H9 (cell line): ENCODE measurements around the gene DOCK7. TPM values are rescaled to one million over a fixed set of nuclear protein-coding genes. Genes with fewer than 3 reads are reported as not detected.

Experiments used
- DNase-seq: peaks from one replicate; pipeline ENCODE4 v3.0.0-alpha.2; 2017
- H2AFZ ChIP-seq: one replicate; pipeline ENCODE4 v1.6.1; 2013; ENCODE audit warnings: mild to moderate bottlenecking, low read length, control low read depth, moderate library complexity
- H2AK5ac ChIP-seq: 2 replicates; pipeline ENCODE4 v1.6.1; 2013; ENCODE audit warnings: low read length, control low read depth, mixed read lengths; ENCODE audit not compliant: insufficient read length
- H2BK120ac ChIP-seq: one replicate; pipeline ENCODE4 v1.6.1; 2013; ENCODE audit warnings: low read depth, mild to moderate bottlenecking, low read length, control low read depth, inconsistent platforms; ENCODE audit not compliant: poor library complexity, severe bottlenecking
- H2BK12ac ChIP-seq: 2 replicates; pipeline ENCODE4 v1.6.1; 2013; ENCODE audit warnings: low read length, control low read depth, mixed read lengths, low read depth; ENCODE audit not compliant: insufficient read length
- H2BK15ac ChIP-seq: 2 replicates; pipeline ENCODE4 v1.6.1; 2013; ENCODE audit warnings: low read depth, low read length, control low read depth
- H2BK20ac ChIP-seq: one replicate; pipeline ENCODE4 v1.6.1; 2013; ENCODE audit warnings: low read depth, mild to moderate bottlenecking, low read length, control low read depth, inconsistent platforms; ENCODE audit not compliant: poor library complexity, severe bottlenecking
- H2BK5ac ChIP-seq: 2 replicates; pipeline ENCODE4 v1.6.1; 2013; ENCODE audit warnings: low read length, control low read depth, mixed read lengths; ENCODE audit not compliant: insufficient read length
- H3K14ac ChIP-seq: 2 replicates; pipeline ENCODE4 v1.6.1; 2013; ENCODE audit warnings: low read length, control low read depth; ENCODE audit not compliant: insufficient read depth
- H3K18ac ChIP-seq: 2 replicates; pipeline ENCODE4 v1.6.1; 2013; ENCODE audit warnings: low read depth, mild to moderate bottlenecking, mixed read lengths, low read length, control low read depth; ENCODE audit not compliant: insufficient read length
- H3K23ac ChIP-seq: 2 replicates; pipeline ENCODE4 v1.6.1; 2013; ENCODE audit warnings: low read length, control low read depth, mixed read lengths, low read depth; ENCODE audit not compliant: insufficient read length
- H3K23me2 ChIP-seq: 2 replicates; pipeline ENCODE4 v1.6.1; 2013; ENCODE audit warnings: low read depth, mild to moderate bottlenecking, mixed read lengths, low read length, control low read depth; ENCODE audit not compliant: insufficient read length, poor library complexity, severe bottlenecking
- H3K27ac ChIP-seq: 2 replicates; pipeline ENCODE4 v1.5.1; 2013; ENCODE audit warnings: low read length, control low read depth, mixed read lengths, low read depth; ENCODE audit not compliant: insufficient read length
- H3K27me3 ChIP-seq: 2 replicates; pipeline ENCODE4 v1.6.1; 2013; ENCODE audit warnings: low read length, control low read depth, inconsistent platforms; ENCODE audit not compliant: insufficient read depth
- H3K4ac ChIP-seq: 2 replicates; pipeline ENCODE4 v1.6.1; 2013; ENCODE audit warnings: low read depth, mild to moderate bottlenecking, control low read depth, inconsistent platforms, low read length, moderate library complexity
- H3K4me1 ChIP-seq: 2 replicates; pipeline ENCODE4 v1.6.1; 2013; ENCODE audit warnings: low read length, control low read depth, inconsistent platforms; ENCODE audit not compliant: insufficient read depth
- H3K4me2 ChIP-seq: 2 replicates; pipeline ENCODE4 v1.6.1; 2013; ENCODE audit warnings: low read length, control low read depth, mixed read lengths; ENCODE audit not compliant: insufficient read length, insufficient read depth
- H3K56ac ChIP-seq: 2 replicates; pipeline ENCODE4 v1.6.1; 2013; ENCODE audit warnings: low read depth, mild to moderate bottlenecking, mixed read lengths, low read length, control low read depth; ENCODE audit not compliant: insufficient read length
- H3K79me1 ChIP-seq: 2 replicates; pipeline ENCODE4 v1.6.1; 2013; ENCODE audit warnings: low read depth, mild to moderate bottlenecking, moderate library complexity, low read length, control low read depth, inconsistent platforms; ENCODE audit not compliant: insufficient read depth, poor library complexity, severe bottlenecking
- H3K79me2 ChIP-seq: 2 replicates; pipeline ENCODE4 v1.6.1; 2013; ENCODE audit warnings: low read length, control low read depth, inconsistent platforms; ENCODE audit not compliant: insufficient read depth
- H3K9ac ChIP-seq: 2 replicates; pipeline ENCODE4 v1.6.1; 2013; ENCODE audit warnings: low read length, control low read depth, mixed read lengths; ENCODE audit not compliant: insufficient read length; ENCODE audit errors: extremely low read depth
- H3K9me3 ChIP-seq: one replicate; pipeline ENCODE4 v1.6.1; 2013; ENCODE audit warnings: low read depth, low read length, inconsistent platforms; ENCODE audit not compliant: control insufficient read depth
- H3T11ph ChIP-seq: one replicate; pipeline ENCODE4 v1.6.1; 2013; ENCODE audit warnings: mild to moderate bottlenecking, low read length, control low read depth, inconsistent platforms
- H4K20me1 ChIP-seq: one replicate; pipeline ENCODE4 v1.6.1; 2013; ENCODE audit not compliant: control insufficient read depth, insufficient read length, insufficient read depth
- H4K5ac ChIP-seq: 2 replicates; pipeline ENCODE4 v1.6.1; 2013; ENCODE audit warnings: low read depth, mild to moderate bottlenecking, mixed read lengths, low read length, control low read depth; ENCODE audit not compliant: insufficient read length
- H4K8ac ChIP-seq: replicated peaks from 2 replicates; pipeline ENCODE4 v1.6.1; 2013; ENCODE audit warnings: low read length, control low read depth, mixed read lengths, low read depth; ENCODE audit not compliant: insufficient read length
- H4K91ac ChIP-seq: 2 replicates; pipeline ENCODE4 v1.6.1; 2013; ENCODE audit warnings: low read depth, mild to moderate bottlenecking, moderate library complexity, mixed read lengths, low read length, control low read depth; ENCODE audit not compliant: insufficient read length
- H3K27ac Mint-ChIP-seq, 3 experiments: 2 replicates in 2 of 3; 3 replicates in 1 of 3; pipeline ENCODE4 v1.8.0; 2020 to 2021; ENCODE audit warnings: mixed read lengths in 3 of 3, mild to moderate bottlenecking in 1 of 3, moderate library complexity in 1 of 3
- H3K27me3 Mint-ChIP-seq: 2 replicates; pipeline ENCODE4 v1.8.0; 2021; ENCODE audit warnings: low read depth, mild to moderate bottlenecking, moderate library complexity, mixed read lengths
- H3K36me3 Mint-ChIP-seq, 3 experiments: 2 replicates in 2 of 3; 3 replicates in 1 of 3; pipeline ENCODE4 v1.8.0; 2020 to 2021; ENCODE audit warnings: low read depth in 3 of 3, mixed read lengths in 3 of 3; ENCODE audit not compliant: insufficient read depth in 1 of 3
- H3K4me1 Mint-ChIP-seq, 2 experiments: 2 replicates each; pipeline ENCODE4 v1.8.0; 2020; ENCODE audit warnings: mixed read lengths in 2 of 2
- H3K4me3 Mint-ChIP-seq, 2 experiments: 2 replicates in 1 of 2; 3 replicates in 1 of 2; pipeline ENCODE4 v1.8.0; 2020 to 2021; ENCODE audit warnings: mild to moderate bottlenecking in 2 of 2, mixed read lengths in 2 of 2, moderate library complexity in 1 of 2
- H3K9me3 Mint-ChIP-seq, 2 experiments: 2 replicates in 1 of 2; 3 replicates in 1 of 2; pipeline ENCODE4 v1.8.0; 2020; ENCODE audit warnings: mild to moderate bottlenecking in 2 of 2, mixed read lengths in 2 of 2, moderate library complexity in 1 of 2
- WGBS: extraction: QIAGEN DNeasy Blood & Tissue Kit; methylation state at CpG from one replicate; pipeline ENCODE4 v1.1.7; 2013; ENCODE audit warnings: missing lambda C conversion rate, low lambda C conversion rate, mixed read lengths; ENCODE audit not compliant: insufficient read length; ENCODE audit errors: extremely low coverage; 5-methylcytosine and 5-hydroxymethylcytosine counted together
- total RNA-seq: library from RNA; stranded (reverse); gene quantifications from 2 replicates; pipeline ENCODE4 v1.2.1, GENCODE V29; 2021
- TF ChIP-seq, protein P1 (sequence below): fragments of 200-600 bp; sonication (generic); conservative IDR thresholded peaks from 3 replicates; pipeline ENCODE4 v1.8.0; 2021; ENCODE audit warnings: antibody characterized with exemption, mild to moderate bottlenecking

DOCK7 gene
- total RNA-seq, 1 experiment from 2014 or later: 36.8 TPM

DNA sequence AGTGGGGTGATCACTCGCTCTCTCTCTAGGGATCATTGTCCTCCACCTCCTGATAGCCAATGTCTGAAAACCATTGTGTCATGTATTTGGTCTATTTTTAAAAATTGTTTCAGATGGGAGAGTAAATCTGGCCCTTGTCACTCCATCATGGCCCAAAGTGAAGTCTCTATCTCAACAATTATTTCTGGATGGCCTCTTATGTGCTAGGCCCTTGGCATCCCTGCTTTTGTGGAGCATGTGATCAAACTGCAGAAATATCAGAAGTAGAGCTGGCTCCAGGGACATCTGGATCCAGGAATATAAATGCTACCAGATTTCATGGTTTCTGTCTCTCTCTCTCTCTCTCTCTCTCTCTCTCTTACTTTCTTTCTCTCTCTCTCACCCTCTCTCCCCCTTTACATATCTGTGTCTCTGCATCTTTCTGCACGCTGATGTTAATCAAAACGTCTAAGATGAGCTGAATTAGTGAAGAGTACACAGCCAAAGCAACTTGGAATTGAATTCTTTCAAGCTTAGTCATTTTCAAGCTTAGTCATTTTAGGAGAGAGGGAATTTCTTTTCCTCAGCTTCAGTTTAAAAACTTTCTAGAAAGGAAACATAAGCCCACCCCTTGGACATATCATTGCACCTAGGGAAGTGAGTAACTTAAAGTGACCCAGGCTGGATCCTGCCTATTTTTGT lies 47.4 kb upstream of the DOCK7 start:
- no peak overlapping the region for H4K5ac ChIP-seq
- H3K56ac ChIP-seq: no peak overlapping the region
- H3K4ac ChIP-seq: no peak overlapping the region
- no peak overlapping the region for H2BK120ac ChIP-seq
- H3K27ac ChIP-seq: no peak overlapping the region
- H3T11ph ChIP-seq: no peak overlapping the region
- H2BK12ac ChIP-seq: no peak overlapping the region
- Mint-ChIP-seq H3K4me3 (no peak overlapping the region), H3K4me1 (peaks cover 6 to 9% of the 10 kb centered on the region in 2 experiments), H3K9me3 (peaks cover 4 to 7% of the 10 kb centered on the region in 2 experiments; a peak in 4 of 5 replicates), H3K36me3 (peaks cover 0 to 13% (median 5%) of the 10 kb centered on the region in 3 experiments; a peak in 5 of 7 replicates), H3K27ac (no peak overlapping the region; a peak in 1 of 7 replicates), H3K27me3 (peaks cover under 1% of the 10 kb centered on the region; the same call in 1 of the 2 replicates)
- no peak overlapping the region for H4K8ac ChIP-seq
- no peak overlapping the region for H2AFZ ChIP-seq
- no peaks in the 10 kb centered on the region for H3K23me2 ChIP-seq
- H3K9ac ChIP-seq: no peak overlapping the region
- H3K79me1 ChIP-seq: no peaks in the 10 kb centered on the region
- DNase-seq: no peak
- H3K4me2 ChIP-seq: no peak overlapping the region
- no peak overlapping the region for H3K18ac ChIP-seq
- no peak overlapping the region for H3K14ac ChIP-seq
- H3K27me3 ChIP-seq: no peaks in the 10 kb centered on the region
- H2AK5ac ChIP-seq: no peak overlapping the region
- no peaks in the 10 kb centered on the region for H3K4me1 ChIP-seq
- no peak overlapping the region for H3K23ac ChIP-seq
- WGBS: no CpG with 5 or more reads among the region's 3 CpGs
- H2BK15ac ChIP-seq: no peak overlapping the region
- no peak overlapping the region for H4K91ac ChIP-seq
- H2BK5ac ChIP-seq: no peak overlapping the region
- H4K20me1 ChIP-seq: no peaks in the 10 kb centered on the region
- TF ChIP-seq, protein P1, sequence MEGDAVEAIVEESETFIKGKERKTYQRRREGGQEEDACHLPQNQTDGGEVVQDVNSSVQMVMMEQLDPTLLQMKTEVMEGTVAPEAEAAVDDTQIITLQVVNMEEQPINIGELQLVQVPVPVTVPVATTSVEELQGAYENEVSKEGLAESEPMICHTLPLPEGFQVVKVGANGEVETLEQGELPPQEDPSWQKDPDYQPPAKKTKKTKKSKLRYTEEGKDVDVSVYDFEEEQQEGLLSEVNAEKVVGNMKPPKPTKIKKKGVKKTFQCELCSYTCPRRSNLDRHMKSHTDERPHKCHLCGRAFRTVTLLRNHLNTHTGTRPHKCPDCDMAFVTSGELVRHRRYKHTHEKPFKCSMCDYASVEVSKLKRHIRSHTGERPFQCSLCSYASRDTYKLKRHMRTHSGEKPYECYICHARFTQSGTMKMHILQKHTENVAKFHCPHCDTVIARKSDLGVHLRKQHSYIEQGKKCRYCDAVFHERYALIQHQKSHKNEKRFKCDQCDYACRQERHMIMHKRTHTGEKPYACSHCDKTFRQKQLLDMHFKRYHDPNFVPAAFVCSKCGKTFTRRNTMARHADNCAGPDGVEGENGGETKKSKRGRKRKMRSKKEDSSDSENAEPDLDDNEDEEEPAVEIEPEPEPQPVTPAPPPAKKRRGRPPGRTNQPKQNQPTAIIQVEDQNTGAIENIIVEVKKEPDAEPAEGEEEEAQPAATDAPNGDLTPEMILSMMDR: no peak
- no peaks in the 10 kb centered on the region for H3K79me2 ChIP-seq
- H2BK20ac ChIP-seq: no peak overlapping the region
- H3K9me3 ChIP-seq: no peaks in the 10 kb centered on the region
